IMR-90 (cell line): ENCODE results near the gene ANO2. TPM values are rescaled to one million over a fixed set of nuclear protein-coding genes. Genes with fewer than 3 reads are reported as not detected.

Source experiments
- ATAC-seq: fragments of 200-7000 bp; cut with Tn5 transposase; 2 replicates; pipeline ENCODE4 v1.9.1; 2020; ENCODE audit warnings: low read depth, mild to moderate bottlenecking, moderate library complexity
- BruUV-seq: library from RNA; stranded (reverse); fragments of 400-500 nt; replicated peaks from 2 replicates; lab custom pipeline; 2021; lab: Mats Ljungman, UMichigan
- CTCF ChIA-PET: fragments of 300-600 bp; formaldehyde crosslinking; extraction: SDS; loops from one replicate; lab custom pipeline; 2021; ENCODE audit warnings: antibody characterized with exemption; lab: Yijun Ruan, JAX
- POLR2A ChIA-PET: fragments of 300-600 bp; sonication (Branson Sonifier 250); formaldehyde crosslinking; loops from one replicate; lab custom pipeline; 2022; ENCODE audit warnings: antibody characterized with exemption; ENCODE audit not compliant: unreplicated experiment; lab: Charles Lee
- DNase-seq: peaks from one replicate; pipeline ENCODE4 v3.0.0; 2013
- H2AFZ ChIP-seq: replicated peaks from 2 replicates; pipeline ENCODE3; 2013; ENCODE audit warnings: low read length, mild to moderate bottlenecking; ENCODE audit not compliant: poor library complexity
- H2AK5ac ChIP-seq: 2 replicates; pipeline ENCODE4 v1.6.1; 2013; ENCODE audit warnings: low read depth, low read length, inconsistent platforms
- H2AK9ac ChIP-seq: replicated peaks from 2 replicates; pipeline ENCODE3; 2013; ENCODE audit warnings: mild to moderate bottlenecking, low read depth, low read length, moderate library complexity; ENCODE audit not compliant: poor library complexity
- H2BK120ac ChIP-seq: 2 replicates; pipeline ENCODE4 v1.6.1; 2013; ENCODE audit warnings: low read depth, low read length, inconsistent platforms
- H2BK15ac ChIP-seq: 3 replicates; pipeline ENCODE4 v1.6.1; 2013; ENCODE audit warnings: low read depth, low read length, inconsistent platforms
- H2BK20ac ChIP-seq: 2 replicates; pipeline ENCODE4 v1.6.1; 2013; ENCODE audit warnings: low read depth, mild to moderate bottlenecking, inconsistent platforms, low read length, moderate library complexity
- H2BK5ac ChIP-seq: 2 replicates; pipeline ENCODE4 v1.6.1; 2013; ENCODE audit warnings: mild to moderate bottlenecking, low read depth, low read length, inconsistent platforms; ENCODE audit not compliant: poor library complexity, severe bottlenecking
- H3K14ac ChIP-seq: replicated peaks from 2 replicates; pipeline ENCODE4 v1.6.1; 2013; ENCODE audit warnings: low read depth, low read length, inconsistent platforms
- H3K18ac ChIP-seq: 2 replicates; pipeline ENCODE4 v1.6.1; 2013; ENCODE audit warnings: low read depth, low read length, control low read depth
- H3K23ac ChIP-seq: 2 replicates; pipeline ENCODE4 v1.6.1; 2013; ENCODE audit warnings: low read depth, low read length, inconsistent platforms
- H3K27ac ChIP-seq: 2 replicates; pipeline ENCODE4 v1.5.1; 2013; ENCODE audit warnings: mild to moderate bottlenecking, control low read depth, low read length; ENCODE audit not compliant: insufficient read depth
- H3K27me3 ChIP-seq: 2 replicates; pipeline ENCODE4 v1.6.1; 2013; ENCODE audit warnings: low read length; ENCODE audit not compliant: control insufficient read depth, insufficient read depth
- H3K36me3 ChIP-seq: 2 replicates; pipeline ENCODE4 v1.6.1; 2013; ENCODE audit warnings: low read length, mixed read lengths; ENCODE audit not compliant: control insufficient read depth, insufficient read depth
- H3K4ac ChIP-seq: 2 replicates; pipeline ENCODE4 v1.6.1; 2013; ENCODE audit warnings: low read depth, low read length, inconsistent platforms
- H3K4me1 ChIP-seq: 2 replicates; pipeline ENCODE4 v1.6.1; 2013; ENCODE audit warnings: low read length, mixed read lengths; ENCODE audit not compliant: control insufficient read depth, insufficient read depth
- H3K4me2 ChIP-seq: 2 replicates; pipeline ENCODE4 v1.6.1; 2013; ENCODE audit warnings: low read depth, mild to moderate bottlenecking, control low read depth, low read length, moderate library complexity
- H3K4me3 ChIP-seq: 2 replicates; pipeline ENCODE4 v1.5.1; 2013; ENCODE audit warnings: low read depth, mild to moderate bottlenecking, control low read depth, low read length, moderate library complexity; ENCODE audit not compliant: insufficient read depth
- H3K56ac ChIP-seq: 2 replicates; pipeline ENCODE4 v1.6.1; 2013; ENCODE audit warnings: low read length, inconsistent platforms; ENCODE audit not compliant: insufficient read depth; ENCODE audit errors: extremely low read depth
- H3K79me1 ChIP-seq, 2 experiments: 2 replicates each; pipeline ENCODE4 v1.6.1; 2013; ENCODE audit warnings: low read length in 2 of 2, inconsistent platforms in 1 of 2, low read depth in 1 of 2
- H3K9ac ChIP-seq: 2 replicates; pipeline ENCODE4 v1.6.1; 2013; ENCODE audit warnings: low read depth, low read length, control low read depth
- H3K9me1 ChIP-seq: 2 replicates; pipeline ENCODE4 v1.6.1; 2013; ENCODE audit warnings: low read length, inconsistent platforms; ENCODE audit not compliant: insufficient read depth
- H3K9me3 ChIP-seq: 2 replicates; pipeline ENCODE4 v1.6.1; 2013; ENCODE audit warnings: low read length; ENCODE audit not compliant: control insufficient read depth, insufficient read depth
- H4K20me1 ChIP-seq: 2 replicates; pipeline ENCODE4 v1.6.1; 2013; ENCODE audit warnings: low read length, inconsistent platforms; ENCODE audit not compliant: insufficient read depth
- H4K5ac ChIP-seq: 2 replicates; pipeline ENCODE4 v1.6.1; 2013; ENCODE audit warnings: mild to moderate bottlenecking, low read depth, low read length, control low read depth
- H4K8ac ChIP-seq, 2 experiments: 2 replicates each; pipeline ENCODE4 v1.6.1; 2013; ENCODE audit warnings: low read depth in 2 of 2, low read length in 2 of 2, control low read depth in 1 of 2, inconsistent platforms in 1 of 2
- H4K91ac ChIP-seq: 2 replicates; pipeline ENCODE4 v1.6.1; 2013; ENCODE audit warnings: low read depth, low read length, inconsistent platforms; ENCODE audit not compliant: insufficient read depth
- CHD1 ChIP-seq: IDR thresholded peaks from 2 replicates; pipeline ENCODE4 v1.6.1; 2012; ENCODE audit warnings: low read depth, low read length, improper control_type of control experiment
- CTCF ChIP-seq: conservative IDR thresholded peaks from 2 replicates; pipeline ENCODE4 v1.5.1; 2012; ENCODE audit warnings: mild to moderate bottlenecking, low read depth, low read length, improper control_type of control experiment
- MAFK ChIP-seq: IDR thresholded peaks from 2 replicates; pipeline ENCODE4 v1.6.1; 2012; ENCODE audit warnings: low read depth, low read length, improper control_type of control experiment
- MAZ ChIP-seq: IDR thresholded peaks from 2 replicates; pipeline ENCODE4 v1.6.1; 2012; ENCODE audit warnings: low read depth, mild to moderate bottlenecking, low read length, improper control_type of control experiment, moderate library complexity, borderline replicate concordance
- RFX5 ChIP-seq: IDR thresholded peaks from 2 replicates; pipeline ENCODE4 v1.8.0; 2012; ENCODE audit warnings: low read depth, mild to moderate bottlenecking, low read length, moderate library complexity
- WGBS, 2 experiments: methylation state at CpG; one replicate each; pipeline versions ENCODE4 v1.1.5 to v1.1.7; 2013; ENCODE audit warnings: missing lambda C conversion rate in 2 of 2; ENCODE audit not compliant: insufficient read length in 1 of 2; ENCODE audit errors: extremely low coverage in 2 of 2; 5-methylcytosine and 5-hydroxymethylcytosine counted together
- dilution Hi-C: fragments of 300-500 bp; cut with HindIII; formaldehyde crosslinking; loops from one replicate; pipeline ENCODE4 v1.14.3; 2018; ENCODE audit warnings: low sequenced_read_pairs; ENCODE audit not compliant: unreplicated experiment
- in situ Hi-C: fragments of 300-500 bp; cut with MboI; formaldehyde crosslinking; loops from 3 replicates; pipeline ENCODE4 v1.14.3; 2019; ENCODE audit warnings: low sequenced_read_pairs, inconsistent platforms, mixed read lengths
- intact Hi-C: fragments of 100-400 bp; cut with micrococcal nuclease; formaldehyde crosslinking; loops from 2 replicates; pipeline ENCODE4 v1.10.0; 2022
- polyA plus RNA-seq, 3 experiments: library from polyadenylated mRNA; depleted of rRNA; stranded (reverse); fragments of >200 nt; gene quantifications; 2 replicates each; pipeline ENCODE4 v1.2.3, GENCODE V29; 2012; ENCODE audit warnings: low replicate concordance in 1 of 3
- total RNA-seq: library from RNA; depleted of rRNA; stranded (reverse); fragments of >200 nt; gene quantifications from 2 replicates; pipeline ENCODE4 v1.2.3, GENCODE V29; 2012

ANO2 gene
- total and polyA plus RNA-seq, 2 of the 4 experiments (the other 2 are of a cell fraction) = 0.22 TPM; not detected in 1

GRCh38 chr12:5584412-5585175 is 360.5 kb downstream of the ANO2 start:
- Histone ChIP-seq H3K9me3 (no peaks in the 10 kb centered on the region), H4K20me1 (no peaks in the 10 kb centered on the region), H2AK9ac (no peak overlapping the region), H3K4me1 (peaks cover 24% of the 10 kb centered on the region), H3K27me3 (no peaks in the 10 kb centered on the region), H4K5ac (no peak overlapping the region), H2BK5ac (no peak overlapping the region), H4K8ac (no peak overlapping the region), H3K56ac (no peak overlapping the region), H3K27ac (no peak overlapping the region), H3K23ac (no peak overlapping the region), H2AFZ (no peak overlapping the region), H3K18ac (no peak overlapping the region), H2BK20ac (no peak overlapping the region), H2BK120ac (no peak overlapping the region), H3K4ac (no peak overlapping the region), H3K9ac (no peak overlapping the region), H3K9me1 (peaks cover 4% of the 10 kb centered on the region), H3K4me3 (no peak overlapping the region), H3K14ac (no peak overlapping the region), H2BK15ac (peak overlapping the region; percentile 10; the same call in 1 of the 3 replicates), H3K79me1 (no peaks in the 10 kb centered on the region), H3K4me2 (no peak overlapping the region), H4K91ac (no peak overlapping the region), H2AK5ac (no peak overlapping the region), H3K36me3 (no peaks in the 10 kb centered on the region)
- 27% methylated on average over 2 of the region's 9 CpGs; no CpG with 5 or more reads in 1 of the 2 experiments for WGBS, 2 experiments
- dilution Hi-C loops = no loop called here
- DNase-seq (no peak), ATAC-seq (no peak)
- ChIA-PET CTCF (no interaction called here), POLR2A (no interaction called here)
- in situ Hi-C loops = no loop called here
- intact Hi-C loops = no loop called here
- TF ChIP-seq MAZ (no peak), MAFK (no peak), CHD1 (no peak), RFX5 (no peak), CTCF (no peak)
- BruUV-seq = no TSS peak
